GM12873 (cell line): ENCODE data around the gene TPST2.

ENCODE experiments used
- CTCF ChIP-seq: IDR thresholded peaks from 2 replicates; pipeline ENCODE4 v1.5.1; 2012; ENCODE audit warnings: low read depth, mild to moderate bottlenecking, moderate library complexity, low read length, control low read depth; ENCODE audit not compliant: insufficient read depth; ENCODE audit errors: missing control alignments

Gene TPST2

GRCh38 chr22:26616650-26617049 lies 26.7 kb upstream of the TPST2 start:
- TF ChIP-seq CTCF: no peak

- no peak for TF ChIP-seq CTCF
These were observed 26.0 kb upstream of the TPST2 start for GRCh38 chr22:26615830-26616435.

GRCh38 chr22:26615149-26615548 lies 25.2 kb upstream of the TPST2 start:
- TF ChIP-seq CTCF: no peak

GRCh38 chr22:26614322-26614721 lies 24.4 kb upstream of the TPST2 start:
- no peak for TF ChIP-seq CTCF

- TF ChIP-seq CTCF: no peak
These were observed 22.7 kb upstream of the TPST2 start for GRCh38 chr22:26612652-26613051.

GRCh38 chr22:26610996-26611395 lies 21.1 kb upstream of the TPST2 start:
- TF ChIP-seq CTCF: no peak

- TF ChIP-seq CTCF: no peak
These were observed 20.4 kb upstream of the TPST2 start for GRCh38 chr22:26610072-26610958.
